Endothelial cell of umbilical vein (primary cell): Measurements from ENCODE around the gene C20orf144. TPM values are rescaled to one million over a fixed set of nuclear protein-coding genes. Genes with fewer than 3 reads are reported as not detected.

ENCODE experiments used
- BruUV-seq: library from RNA; stranded (reverse); fragments of 400-500 nt; replicated peaks from 2 replicates; lab custom pipeline; 2021; lab: Mats Ljungman, UMichigan
- CTCF ChIA-PET: fragments of 300-600, 350-600 bp; sonication (Branson Sonifier 250); formaldehyde crosslinking; loops from one replicate; lab custom pipeline; 2021; ENCODE audit warnings: antibody characterized with exemption, inconsistent platforms; lab: Charles Lee
- POLR2A ChIA-PET: fragments of 300-600, 350-600 bp; sonication (Branson Sonifier 250); formaldehyde crosslinking; loops from one replicate; lab custom pipeline; 2021; ENCODE audit warnings: antibody characterized with exemption, inconsistent platforms; lab: Charles Lee
- DNase-seq: peaks from one replicate; pipeline ENCODE4 v3.0.0-alpha.2; 2011; ENCODE audit warnings: low read depth, low spot score
- FAIRE-seq: peaks from 2 replicates; lab custom pipeline; 2011; peaks lifted over from hg19 to GRCh38; lab: Jason Lieb, UNC
- H2AFZ ChIP-seq: 2 replicates; pipeline ENCODE4 v1.6.0; 2012; ENCODE audit warnings: low read depth, low read length, control low read depth, inconsistent platforms
- H3K27ac ChIP-seq: 2 replicates; pipeline ENCODE4 v1.5.1; 2011; ENCODE audit warnings: low read depth, mild to moderate bottlenecking, control low read depth, low read length, moderate library complexity; ENCODE audit not compliant: insufficient read depth
- H3K27me3 ChIP-seq, 2 experiments: 2 replicates each; pipeline versions ENCODE4 v1.6.0 to v1.6.1; 2011; ENCODE audit warnings: low read length in 2 of 2, mixed read lengths in 1 of 2; ENCODE audit not compliant: control insufficient read depth in 2 of 2, insufficient read depth in 2 of 2
- H3K36me3 ChIP-seq, 2 experiments: 2 replicates in 1 of 2; 3 replicates in 1 of 2; pipeline ENCODE4 v1.5.1; 2011; ENCODE audit warnings: low read length in 2 of 2, mild to moderate bottlenecking in 1 of 2, moderate library complexity in 1 of 2; ENCODE audit not compliant: control insufficient read depth in 2 of 2, insufficient read depth in 2 of 2; ENCODE audit errors: extremely low read depth in 1 of 2
- H3K4me1 ChIP-seq: 3 replicates; pipeline ENCODE4 v1.5.1; 2011; ENCODE audit warnings: mild to moderate bottlenecking, low read length; ENCODE audit not compliant: control insufficient read depth, insufficient read depth; ENCODE audit errors: extremely low read depth
- H3K4me2 ChIP-seq: 2 replicates; pipeline ENCODE4 v1.6.1; 2011; ENCODE audit warnings: low read length, control low read depth, mixed read lengths; ENCODE audit not compliant: insufficient read depth
- H3K4me3 ChIP-seq, 3 experiments: fragments of 200-600 bp in 1 of 3; sonication (generic), shearing (Covaris generic) in 1 of 3; replicated peaks in 1 of 3; 2 replicates each; pipeline ENCODE4 v1.5.1; 2011 to 2016; ENCODE audit warnings: control low read depth in 3 of 3, low read length in 3 of 3, mild to moderate bottlenecking in 2 of 3, inconsistent platforms in 1 of 3, low read depth in 1 of 3, moderate library complexity in 1 of 3; ENCODE audit not compliant: insufficient read depth in 1 of 3
- H3K79me2 ChIP-seq: 2 replicates; pipeline ENCODE4 v1.6.0; 2012; ENCODE audit warnings: low read length, inconsistent platforms; ENCODE audit not compliant: control insufficient read depth, insufficient read depth
- H3K9ac ChIP-seq: replicated peaks from 2 replicates; pipeline ENCODE3; 2011; ENCODE audit warnings: low read length, control low read depth; ENCODE audit not compliant: insufficient read depth; ENCODE audit errors: extremely low read depth
- H3K9me1 ChIP-seq: replicated peaks from 3 replicates; pipeline ENCODE4 v1.6.0; 2011; ENCODE audit warnings: mild to moderate bottlenecking, low read length; ENCODE audit not compliant: control insufficient read depth, insufficient read depth; ENCODE audit errors: extremely low read depth
- H3K9me3 ChIP-seq: replicated peaks from 2 replicates; pipeline ENCODE4 v1.5.1; 2012; ENCODE audit warnings: low read length, inconsistent platforms; ENCODE audit not compliant: control insufficient read depth, insufficient read depth
- H4K20me1 ChIP-seq: replicated peaks from 2 replicates; pipeline ENCODE3; 2011; ENCODE audit warnings: mild to moderate bottlenecking, low read length; ENCODE audit not compliant: control insufficient read depth, insufficient read depth; ENCODE audit errors: extremely low read depth
- EZH2 ChIP-seq: IDR thresholded peaks from 2 replicates; pipeline ENCODE4 v1.6.1; 2012; ENCODE audit warnings: borderline replicate concordance, low read depth, mild to moderate bottlenecking, moderate library complexity, low read length, inconsistent platforms; ENCODE audit not compliant: severe bottlenecking
- FOS ChIP-seq: IDR thresholded peaks from 2 replicates; pipeline ENCODE4 v1.6.1; 2011; ENCODE audit warnings: mild to moderate bottlenecking, low read length, moderate library complexity, borderline replicate concordance; ENCODE audit not compliant: insufficient read depth
- GATA2 ChIP-seq: IDR thresholded peaks from 2 replicates; pipeline ENCODE4 v1.7.0; 2011; ENCODE audit warnings: low read depth, mild to moderate bottlenecking, moderate library complexity, mixed read lengths, low read length; ENCODE audit not compliant: insufficient read length, insufficient read depth
- JUN ChIP-seq: IDR thresholded peaks from 2 replicates; pipeline ENCODE4 v1.6.1; 2011; ENCODE audit warnings: borderline replicate concordance, low read depth; ENCODE audit not compliant: insufficient read length, insufficient read depth
- MYC ChIP-seq: IDR thresholded peaks from one replicate; pipeline ENCODE4 v1.6.1; 2011; ENCODE audit warnings: mild to moderate bottlenecking, low read depth, low read length
- POLR2A ChIP-seq: IDR thresholded peaks from 2 replicates; pipeline ENCODE4 v1.6.1; 2012; ENCODE audit warnings: low read depth, mild to moderate bottlenecking, control low read depth, low read length
- POLR2AphosphoS5 ChIP-seq: IDR thresholded peaks from 2 replicates; pipeline ENCODE4 v1.6.1; 2012; ENCODE audit warnings: low read depth, mild to moderate bottlenecking, control low read depth, low read length, moderate library complexity; ENCODE audit not compliant: insufficient read depth
- dilution Hi-C: fragments of 300-500 bp; cut with MboI; formaldehyde crosslinking; loops from one replicate; pipeline ENCODE4 v1.15.0; 2019; ENCODE audit warnings: low sequenced_read_pairs; ENCODE audit not compliant: extremely low pct_ligation_motif_present
- intact Hi-C: fragments of 100-400 bp; cut with micrococcal nuclease; formaldehyde crosslinking; loops from one replicate; pipeline ENCODE4 v1.10.0; 2022
- polyA plus RNA-seq, 4 experiments: library from polyadenylated mRNA; depleted of rRNA in 3 of 4; stranded (reverse) in 3 of 4; unstranded in 1 of 4; fragments of >200 nt; gene quantifications; 2 replicates each; pipeline versions ENCODE4 v1.2.1 to v1.2.3, GENCODE V29; 2011 to 2012; ENCODE audit warnings: missing spikeins in 1 of 4
- total RNA-seq: library from RNA; stranded (reverse); gene quantifications from 2 replicates; pipeline ENCODE4 v1.2.3, GENCODE V29; 2021
- TF ChIP-seq, protein P1 (sequence below), 2 donors: IDR thresholded peaks; 1 replicate in 1 of 2; 2 replicates in 1 of 2; pipeline ENCODE4 v1.5.1; 2011; ENCODE audit warnings: low read length in 2 of 2, mild to moderate bottlenecking in 2 of 2, moderate library complexity in 2 of 2, control low read depth in 1 of 2, inconsistent platforms in 1 of 2, low read depth in 1 of 2; ENCODE audit not compliant: insufficient read depth in 1 of 2; ENCODE audit errors: extremely low read depth in 1 of 2
- TF ChIP-seq, protein P2 (sequence below): IDR thresholded peaks from 2 replicates; pipeline ENCODE4 v1.6.1; 2011; ENCODE audit not compliant: insufficient read depth, insufficient read length

Gene C20orf144
- total and polyA plus RNA-seq, 2 donors (not counting 3 experiments of a cell fraction or from before 2014, with no cell fraction given), result not detected

DNA sequence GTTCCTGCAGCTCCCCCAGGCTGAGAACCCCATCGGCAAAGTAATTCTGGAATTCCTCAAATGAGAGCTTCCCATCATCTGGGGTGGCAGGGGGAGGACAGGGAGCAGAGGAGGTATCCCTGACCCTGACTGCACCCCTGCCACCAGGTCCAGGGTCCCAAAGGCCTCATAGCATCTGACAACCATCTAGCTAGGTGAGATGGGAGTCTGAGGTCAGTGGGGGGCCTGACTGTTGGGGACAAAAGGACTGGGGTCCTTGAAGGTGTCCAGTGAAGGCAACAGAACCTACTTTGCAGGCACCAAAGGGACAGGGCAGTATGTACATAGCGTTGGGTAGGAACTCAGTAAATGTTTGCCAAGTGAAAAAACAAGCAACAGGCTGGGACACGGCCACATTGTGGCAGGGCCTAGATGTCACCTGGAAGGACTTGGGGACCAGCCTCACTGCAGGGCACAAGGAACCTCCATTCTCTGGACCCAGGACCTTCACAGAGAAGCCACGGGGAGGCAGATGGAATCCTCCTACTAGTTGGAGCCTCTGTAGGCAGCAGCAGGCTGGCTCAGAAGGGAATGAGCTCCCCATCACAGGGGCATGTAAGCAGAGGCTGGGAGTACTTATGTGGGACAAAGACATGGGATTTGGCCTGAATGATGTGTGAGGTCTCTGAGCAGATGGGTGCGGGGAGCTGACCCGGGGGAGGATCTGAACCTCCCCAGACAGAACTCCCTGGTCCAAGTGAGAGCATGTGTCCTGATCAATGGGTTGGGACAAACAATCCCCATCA lies 8.8 kb downstream of the C20orf144 start:
- H3K4me1 ChIP-seq, result peaks cover 27% of the 10 kb centered on the region
- dilution Hi-C loops, result no loop called here
- ChIA-PET POLR2A (no interaction called here), CTCF (interaction anchor here (0.8 to 1.0 kb wide), 2 partner anchors 13 to 18 kb away, joined by 3 read pairs; no protein-coding TSS in a partner anchor)
- no peaks in the 10 kb centered on the region for H3K27me3 ChIP-seq
- H3K27ac ChIP-seq, result no peak overlapping the region
- no peaks in the 10 kb centered on the region for H3K79me2 ChIP-seq
- no peak for FAIRE-seq
- H4K20me1 ChIP-seq, result no peaks in the 10 kb centered on the region
- peaks cover 0 to 2% of the 10 kb centered on the region in 2 experiments for H3K36me3 ChIP-seq
- H3K9me3 ChIP-seq, result no peaks in the 10 kb centered on the region
- TF ChIP-seq MYC (no peak), POLR2AphosphoS5 (no peak), FOS (no peak), EZH2 (no peak), POLR2A (no peak), JUN (no peak), GATA2 (no peak)
- TF ChIP-seq, protein P1, sequence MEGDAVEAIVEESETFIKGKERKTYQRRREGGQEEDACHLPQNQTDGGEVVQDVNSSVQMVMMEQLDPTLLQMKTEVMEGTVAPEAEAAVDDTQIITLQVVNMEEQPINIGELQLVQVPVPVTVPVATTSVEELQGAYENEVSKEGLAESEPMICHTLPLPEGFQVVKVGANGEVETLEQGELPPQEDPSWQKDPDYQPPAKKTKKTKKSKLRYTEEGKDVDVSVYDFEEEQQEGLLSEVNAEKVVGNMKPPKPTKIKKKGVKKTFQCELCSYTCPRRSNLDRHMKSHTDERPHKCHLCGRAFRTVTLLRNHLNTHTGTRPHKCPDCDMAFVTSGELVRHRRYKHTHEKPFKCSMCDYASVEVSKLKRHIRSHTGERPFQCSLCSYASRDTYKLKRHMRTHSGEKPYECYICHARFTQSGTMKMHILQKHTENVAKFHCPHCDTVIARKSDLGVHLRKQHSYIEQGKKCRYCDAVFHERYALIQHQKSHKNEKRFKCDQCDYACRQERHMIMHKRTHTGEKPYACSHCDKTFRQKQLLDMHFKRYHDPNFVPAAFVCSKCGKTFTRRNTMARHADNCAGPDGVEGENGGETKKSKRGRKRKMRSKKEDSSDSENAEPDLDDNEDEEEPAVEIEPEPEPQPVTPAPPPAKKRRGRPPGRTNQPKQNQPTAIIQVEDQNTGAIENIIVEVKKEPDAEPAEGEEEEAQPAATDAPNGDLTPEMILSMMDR (IDR thresholded peaks at IDR 0.05; ENCODE audit: extremely low read depth in 1 of 2, insufficient read depth in 1 of 2, low read depth in 1 of 2, low read length in 2 of 2), result no peak
- TF ChIP-seq, protein P2, sequence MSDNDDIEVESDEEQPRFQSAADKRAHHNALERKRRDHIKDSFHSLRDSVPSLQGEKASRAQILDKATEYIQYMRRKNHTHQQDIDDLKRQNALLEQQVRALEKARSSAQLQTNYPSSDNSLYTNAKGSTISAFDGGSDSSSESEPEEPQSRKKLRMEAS, result no peak
- H3K4me3 ChIP-seq, result no peak overlapping the region
- no TSS peak for BruUV-seq
- H2AFZ ChIP-seq, result no peak overlapping the region
- DNase-seq, result no peak
- no peak overlapping the region for H3K4me2 ChIP-seq
- intact Hi-C loops, result no loop called here
- no peaks in the 10 kb centered on the region for H3K9me1 ChIP-seq
- no peak overlapping the region for H3K9ac ChIP-seq
